Mesangial cell (primary cell): Measurements from ENCODE around the gene ZNF350. TPM values are rescaled to one million over a fixed set of nuclear protein-coding genes. Genes with fewer than 3 reads are reported as not detected.

ENCODE experiments used
- total RNA-seq: library from RNA; depleted of rRNA; stranded (reverse); fragments of >200 nt; gene quantifications from 2 replicates; pipeline ENCODE4 v1.2.3, GENCODE V29; 2015

The ZNF350 gene
- total RNA-seq = 2.0 and 2.7 TPM in 2 replicates

GRCh38 chr19:51986309-51987291 is at the start of gene ZNF350:
Gene ZNF350 (minus strand): TSS chr19:51986840. CDS start chr19:51974360, 12,480 bp downstream.

GRCh38 chr19:52028027-52028779 is 41.6 kb upstream of the ZNF350 start, which contains the start of gene ZNF614:
Gene ZNF614 (minus strand): TSS chr19:52028379. CDS start chr19:52025745, 2,634 bp downstream.

GRCh38 chr19:52007806-52008557 is 21.3 kb upstream of the ZNF350 start, which contains the start of gene ZNF615:
Gene ZNF615 (minus strand): TSS chr19:52008211. CDS start chr19:52003711, 4,500 bp downstream.

DNA sequence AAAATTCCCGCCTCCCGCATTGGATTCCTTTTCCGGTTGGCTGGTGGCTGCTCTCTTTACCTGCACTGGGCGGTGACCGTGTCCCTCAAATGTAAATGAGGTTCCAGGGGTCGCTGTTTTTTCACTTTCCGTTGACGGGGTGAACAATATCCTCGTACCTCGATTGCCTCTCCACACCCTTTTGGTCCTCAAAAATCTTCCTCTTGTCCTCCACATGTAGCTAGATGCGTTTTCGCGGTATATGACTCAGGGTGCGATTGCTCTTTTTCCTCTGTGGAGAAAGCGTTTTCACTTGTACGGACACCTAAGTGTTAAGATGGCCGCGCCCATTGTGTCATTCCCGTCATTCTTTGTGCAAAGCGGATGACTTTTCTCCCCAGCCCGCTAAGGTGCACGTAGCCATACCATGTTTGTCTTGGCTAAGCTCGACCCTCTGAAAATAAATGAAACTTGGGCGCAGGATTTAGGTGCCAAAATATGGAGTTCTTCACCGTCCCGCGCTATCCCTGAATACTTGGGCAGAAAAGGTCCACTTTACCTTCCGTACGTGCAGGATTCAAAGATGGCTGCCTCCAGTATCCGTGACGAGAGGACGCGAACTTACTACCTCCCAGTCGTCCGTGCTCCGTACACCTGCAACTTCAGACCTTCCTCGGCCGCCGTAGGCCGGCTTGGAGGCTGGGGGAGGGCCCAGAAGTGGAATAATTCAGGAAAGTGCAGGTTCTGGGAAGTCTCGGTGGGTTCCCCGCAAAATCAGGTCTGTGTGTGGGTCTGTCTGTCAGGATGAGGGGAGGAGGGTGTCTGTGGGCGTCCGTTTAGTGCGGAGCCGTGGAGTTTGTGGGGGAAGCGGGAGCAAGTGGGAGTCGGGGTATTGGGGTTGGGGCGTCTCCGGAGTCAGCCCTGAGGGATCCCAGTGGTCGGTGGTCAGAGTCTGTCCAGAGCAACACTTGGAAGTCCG is 59.6 kb downstream of the ZNF350 start, which contains the start of gene ZNF613:
ZNF613 (plus strand) TSS at position 689 of the 958 bp plus-strand sequence. CDS start 8,749 bp downstream, outside the sequence.

Other genes with a start within 250 kb of the ZNF350 start
- 0.81 TPM in 1 of 2 replicates, not detected in the other for gene FPR1, start 235.0 kb downstream of the ZNF350 start, total RNA-seq
- not detected in 2 replicates for gene FPR2, start 225.7 kb downstream of the ZNF350 start, total RNA-seq
- not detected in 2 replicates for gene FPR3, start 191.7 kb downstream of the ZNF350 start, total RNA-seq
- 2.5 and 4.4 TPM in 2 replicates for gene ZNF577, start 98.9 kb downstream of the ZNF350 start, total RNA-seq
- gene ZNF649, start 81.8 kb downstream of the ZNF350 start, total RNA-seq = 4.7 and 4.9 TPM in 2 replicates
- gene ZNF613, start 59.4 kb downstream of the ZNF350 start, total RNA-seq = 1.6 and 2.9 TPM in 2 replicates
- 2.9 and 3.2 TPM in 2 replicates for gene ZNF615, start 21.4 kb upstream of the ZNF350 start, total RNA-seq
- 3.9 and 4.1 TPM in 2 replicates for gene ZNF614, start 41.5 kb upstream of the ZNF350 start, total RNA-seq
- gene ZNF432, start 62.0 kb upstream of the ZNF350 start, total RNA-seq = 2.1 and 3.4 TPM in 2 replicates
- 4.2 TPM in 2 replicates for gene ZNF841, start 108.9 kb upstream of the ZNF350 start, total RNA-seq
- 3.3 and 4.4 TPM in 2 replicates for gene ZNF616, start 153.1 kb upstream of the ZNF350 start, total RNA-seq
- gene ZNF836, start 184.8 kb upstream of the ZNF350 start, total RNA-seq = 2.0 and 2.2 TPM in 2 replicates
- 265 and 317 TPM in 2 replicates for gene PPP2R1A, start 203.2 kb upstream of the ZNF350 start, total RNA-seq